ENCODE data around the gene PDE10A.

The PDE10A gene

DNA sequence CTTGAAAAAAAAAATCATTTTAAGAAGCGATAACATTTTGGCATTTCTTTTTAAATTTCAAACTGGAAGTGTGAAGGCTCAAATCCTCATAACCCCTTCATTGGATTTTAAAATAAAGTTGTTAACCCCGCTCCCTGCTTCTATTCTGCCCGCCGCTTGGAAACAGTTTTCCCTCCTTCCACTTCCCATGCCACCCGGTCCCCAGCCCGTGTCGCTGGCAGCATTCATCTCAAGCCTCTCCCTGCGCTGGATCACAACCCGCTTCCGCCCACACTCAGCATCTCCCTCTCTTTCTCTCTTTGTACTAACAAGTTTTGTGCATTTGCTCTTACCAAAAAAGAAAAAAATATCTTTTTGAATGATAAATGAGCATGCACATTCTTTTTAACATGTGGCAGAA, 15.4 kb upstream of the PDE10A start:
- no peak for DNase-seq (ENCODE audit: low spot score)

GRCh38 chr6:165677091-165677490, 14.1 kb upstream of the PDE10A start:
- DNase-seq (ENCODE audit: low spot score): no peak

GRCh38 chr6:165676435-165677068, 13.5 kb upstream of the PDE10A start:
- DNase-seq (ENCODE audit: low spot score): no peak

DNA sequence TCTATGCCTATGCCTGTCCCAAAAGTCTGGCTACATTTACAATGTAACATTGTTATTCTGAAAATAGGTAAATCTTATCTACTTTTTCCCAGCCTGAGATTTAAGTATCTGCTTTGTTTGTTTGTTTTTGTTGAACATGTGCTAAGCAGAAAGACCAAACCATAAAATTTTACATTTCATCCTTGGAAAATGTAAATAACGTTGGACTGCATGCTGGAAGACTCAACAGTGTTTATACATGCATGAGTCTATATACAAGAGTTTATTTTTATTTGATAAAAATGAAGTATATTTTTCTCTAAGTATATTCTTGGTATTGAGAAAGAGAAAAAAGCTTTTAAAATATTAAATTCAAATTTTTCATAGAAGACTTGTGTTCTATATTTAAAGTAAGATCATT, 12.1 kb upstream of the PDE10A start:
- DNase-seq (ENCODE audit: low spot score): no peak

DNA sequence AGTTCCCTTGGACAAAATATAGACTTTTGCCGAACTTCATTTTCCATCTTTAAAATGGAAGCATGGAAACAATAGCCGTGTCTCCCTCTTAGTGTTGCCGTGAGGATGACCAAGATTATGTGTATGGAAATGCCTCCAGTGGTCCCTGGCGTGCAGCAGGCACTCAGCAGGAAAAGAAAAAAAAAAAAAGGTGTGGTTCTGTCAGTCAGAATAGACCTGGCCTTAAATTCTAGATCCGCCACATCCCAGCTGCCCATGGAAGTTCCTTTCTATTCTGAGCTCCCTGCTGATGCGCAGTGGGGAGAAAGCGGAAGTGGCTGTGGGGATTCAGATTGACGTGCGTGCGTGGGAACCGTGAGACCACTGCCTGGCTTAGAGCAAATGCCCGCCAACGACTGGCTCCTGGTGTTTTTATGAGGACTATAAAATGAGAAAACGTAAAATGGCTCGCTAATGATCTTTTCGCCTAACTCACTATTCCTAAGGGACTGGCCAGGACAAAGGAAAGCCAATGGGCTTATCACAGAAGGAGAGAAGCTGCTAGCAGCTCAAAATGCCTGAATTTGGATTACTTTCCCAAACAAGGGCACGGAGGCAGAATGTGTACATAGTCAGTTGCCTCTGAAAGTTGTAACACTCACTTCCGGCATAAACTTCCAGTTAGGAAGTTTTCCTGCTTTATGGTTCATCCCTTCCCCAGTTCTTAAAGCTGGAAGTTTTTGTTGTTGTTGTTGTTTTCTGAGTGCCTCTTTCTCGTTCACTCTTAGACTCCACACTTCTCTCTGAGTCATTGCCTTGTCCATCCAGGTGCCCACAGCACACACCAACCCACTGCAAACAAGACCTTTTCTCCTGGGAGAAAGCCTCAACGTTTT, 11.4 kb upstream of the PDE10A start:
- no peak for DNase-seq (ENCODE audit: low spot score)

GRCh38 chr6:165671222-165671768, 8.3 kb upstream of the PDE10A start:
- no peak for DNase-seq (ENCODE audit: low spot score)

DNA sequence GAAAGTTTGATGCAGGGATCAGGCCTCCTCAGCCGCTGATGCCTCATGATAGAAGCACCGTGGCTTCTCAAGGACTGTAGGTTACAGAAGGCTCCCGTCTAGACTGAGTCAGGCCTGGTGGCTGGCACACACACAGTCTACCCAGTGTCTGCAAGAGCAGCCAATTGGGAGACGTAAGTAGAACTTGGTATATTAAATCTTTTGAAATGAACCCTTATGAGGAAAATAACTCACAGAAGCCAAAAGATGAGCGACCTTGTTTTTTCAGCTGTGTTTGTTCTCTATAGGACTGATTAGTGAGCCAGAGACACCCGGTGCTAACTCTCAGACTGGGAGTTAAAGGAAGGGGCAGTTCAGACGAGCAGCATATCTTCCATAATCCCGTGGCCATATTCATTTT, 5.9 kb upstream of the PDE10A start:
- DNase-seq (ENCODE audit: low spot score): no peak

DNA sequence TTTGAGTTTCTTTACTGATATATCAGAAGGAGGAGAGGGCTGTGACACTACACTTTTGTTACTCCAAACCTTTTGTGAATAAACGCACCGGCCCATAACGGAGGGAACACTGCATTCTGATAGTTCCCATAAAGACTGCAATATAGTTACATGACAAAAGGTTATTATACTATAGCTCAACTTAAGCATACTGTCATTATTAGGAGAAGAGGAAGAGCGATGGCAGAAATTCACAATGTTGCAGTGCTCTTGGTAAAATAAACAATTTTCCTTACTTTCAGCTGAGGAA, 2.3 kb upstream of the PDE10A start:
- no peak for DNase-seq (ENCODE audit: low spot score)

DNA sequence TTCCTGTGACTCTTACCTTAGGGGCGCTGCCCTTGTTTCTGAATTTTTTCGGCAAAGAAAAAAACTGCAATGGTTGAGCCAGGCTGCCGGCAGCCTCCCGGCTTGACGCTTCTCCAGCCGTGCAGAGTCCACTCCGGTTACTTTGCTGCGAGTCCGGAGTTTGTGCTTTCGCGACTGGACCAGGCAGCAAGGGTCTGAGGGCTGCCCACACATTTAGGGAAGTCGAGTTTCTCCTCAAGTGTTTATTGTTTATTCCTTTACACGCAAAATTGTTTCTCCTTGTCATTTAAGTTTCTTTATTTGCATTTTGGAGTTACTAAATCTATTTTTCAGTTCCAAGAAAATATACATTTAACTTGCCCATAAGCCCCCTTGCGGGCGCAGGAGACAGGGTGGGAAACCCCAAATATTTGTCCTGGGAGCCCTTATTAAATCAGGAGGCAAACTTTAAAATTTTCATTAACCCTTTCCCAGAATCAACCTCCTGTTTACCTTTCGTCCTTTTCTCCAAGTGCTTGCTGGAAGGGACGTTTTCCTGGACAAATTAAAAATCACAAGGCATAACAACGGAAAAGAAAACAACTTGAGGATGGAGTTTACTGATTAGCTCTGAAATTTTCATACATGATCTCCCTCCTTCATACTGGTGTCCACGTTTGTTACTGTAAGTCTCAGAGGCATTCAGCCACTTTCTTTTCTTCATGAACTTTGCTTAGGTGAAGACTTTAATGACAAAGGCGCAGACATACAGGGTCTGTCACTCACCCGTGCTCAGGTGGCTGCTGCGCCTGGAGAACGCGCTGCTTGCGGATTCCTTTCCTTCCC, 1.7 kb upstream of the PDE10A start:
- no peak for DNase-seq (ENCODE audit: low spot score)

DNA sequence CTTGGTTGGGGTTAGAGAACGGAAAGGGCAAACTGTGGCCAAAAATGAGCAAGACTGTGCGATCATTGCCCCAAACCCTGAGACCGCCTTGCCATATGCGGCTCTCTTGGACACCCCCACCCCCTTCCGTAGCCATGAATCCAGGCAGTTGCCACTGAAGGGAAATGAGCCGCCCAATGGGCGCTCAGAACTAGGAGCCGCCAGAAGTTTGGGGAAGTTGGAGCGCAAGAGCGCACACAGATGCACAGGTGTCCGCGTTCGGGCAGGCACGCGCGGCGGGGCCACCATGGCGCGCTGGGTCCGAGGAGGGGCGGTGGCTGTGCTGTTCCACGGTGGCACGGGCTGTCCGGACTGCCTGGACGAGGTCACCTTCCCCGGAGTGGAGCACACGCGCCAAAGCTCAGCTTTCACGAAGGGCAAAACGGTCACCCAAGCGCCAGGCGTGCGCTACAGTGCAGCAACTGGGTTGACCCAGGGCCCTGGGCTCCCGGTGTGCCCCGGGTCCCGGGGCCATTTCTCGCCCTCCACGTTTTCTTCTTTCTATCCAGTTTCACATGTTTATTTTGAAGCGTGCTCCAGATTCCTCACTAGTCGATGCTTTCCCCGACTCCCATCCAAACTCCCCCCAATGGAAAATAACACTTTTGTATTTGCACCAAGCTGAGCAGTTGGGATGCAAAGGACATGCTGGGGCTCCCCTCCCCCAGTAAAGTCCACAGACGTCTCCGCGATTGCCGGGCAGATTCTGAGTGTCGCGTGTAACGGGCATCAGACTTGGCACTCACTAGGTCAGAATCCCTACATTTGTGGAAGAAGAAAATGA, 906 bp upstream of the PDE10A start:
- no peak for DNase-seq (ENCODE audit: low spot score)

DNA sequence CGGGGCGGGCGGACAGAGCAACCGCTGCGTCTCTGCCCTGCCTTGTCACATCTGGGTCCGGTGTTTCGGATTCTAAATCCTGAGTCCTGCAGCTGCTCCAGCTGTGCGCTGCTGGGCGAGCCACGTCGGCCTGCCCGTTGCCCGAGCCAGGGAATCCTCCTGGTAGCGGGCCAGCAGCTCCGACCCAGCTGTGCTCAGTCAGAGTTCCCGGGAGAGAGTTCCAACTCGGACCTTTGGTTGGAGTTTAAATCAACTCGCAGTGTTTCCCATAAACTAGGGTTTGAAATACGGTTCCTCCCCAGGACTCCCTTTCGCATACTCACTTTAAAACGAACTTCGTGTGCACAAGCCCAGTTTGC, 315 bp upstream of the PDE10A start:
- no peak for DNase-seq (ENCODE audit: low spot score)

DNA sequence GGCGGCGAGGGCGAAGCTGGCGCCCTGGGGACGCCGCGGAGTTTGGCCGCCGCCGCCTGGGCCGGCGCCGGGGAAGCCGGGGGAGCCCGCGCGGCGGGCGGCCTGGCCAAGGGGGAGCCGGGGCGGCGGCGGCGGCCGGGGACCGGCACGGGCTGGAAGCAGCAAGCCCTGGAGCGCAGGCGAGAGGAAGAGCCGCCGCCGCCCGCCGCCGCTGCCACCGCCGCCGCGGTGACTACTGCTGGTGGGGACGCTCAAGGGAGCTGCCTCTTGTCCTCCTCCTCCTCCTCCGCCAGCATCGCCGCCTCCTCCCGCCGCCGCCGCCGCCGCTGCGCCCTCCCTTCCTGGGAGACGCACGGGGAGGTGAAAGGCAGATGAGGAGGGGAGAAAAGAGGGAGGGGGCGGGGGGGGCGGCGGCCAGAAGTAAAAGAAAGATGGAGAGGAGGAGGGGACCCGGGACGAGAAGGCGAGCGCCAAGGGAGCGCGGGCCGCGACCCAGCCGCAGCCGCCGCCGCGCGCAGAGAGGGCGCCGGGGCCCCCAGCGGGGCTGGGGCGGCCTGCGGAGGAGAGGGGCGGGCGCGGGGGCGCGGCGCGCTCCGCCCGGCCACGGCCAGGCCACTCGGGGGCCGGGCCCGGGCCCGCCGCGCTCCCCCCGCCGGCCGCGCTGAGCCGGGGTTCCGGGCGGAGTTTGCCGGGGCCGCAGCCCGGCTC, 846 bp downstream of the PDE10A start:
- DNase-seq (ENCODE audit: low spot score): no peak

- DNase-seq (ENCODE audit: low spot score): no peak
Measured at GRCh38 chr6:165661664-165662025, 1.4 kb downstream of the PDE10A start.

DNA sequence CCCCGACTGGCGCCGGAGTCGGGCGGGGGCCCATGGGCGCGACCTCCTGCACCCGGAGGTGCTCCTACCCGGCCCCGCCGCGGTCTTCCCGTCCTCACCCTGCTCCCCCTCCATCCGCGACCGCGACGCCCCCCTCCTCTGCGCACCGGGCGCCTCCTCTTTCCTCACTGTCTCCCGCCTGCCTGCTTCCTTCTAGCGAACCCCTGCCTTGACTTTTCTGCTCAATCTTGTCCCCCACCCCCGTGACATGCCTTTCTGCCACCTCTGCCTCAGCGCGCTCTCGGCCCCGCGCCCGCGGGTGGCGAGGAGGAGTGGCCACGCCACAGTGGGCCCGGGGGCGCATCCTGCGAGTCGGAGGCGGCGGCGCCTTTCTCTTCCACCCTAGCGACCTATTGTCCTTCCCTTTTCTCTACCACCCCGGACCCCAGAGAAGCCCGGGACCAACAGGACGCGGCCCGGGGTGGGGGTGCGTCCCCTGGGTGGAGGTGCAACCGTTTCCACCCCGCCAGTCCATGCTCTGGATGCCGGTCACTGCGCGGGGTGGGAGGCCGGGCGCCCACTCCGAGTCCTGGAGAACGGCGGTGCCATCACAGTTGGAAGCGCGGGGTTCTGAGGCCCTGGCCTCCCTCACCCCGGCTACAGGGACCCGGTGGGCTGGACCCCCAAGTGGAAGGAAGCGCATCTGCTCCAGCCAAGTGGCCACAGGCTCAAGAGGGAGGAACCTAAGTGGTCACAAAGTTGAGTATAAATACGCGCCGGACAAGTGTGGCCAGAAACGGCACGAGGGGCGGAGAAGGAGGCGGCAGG, 2.0 kb downstream of the PDE10A start:
- no peak for DNase-seq (ENCODE audit: low spot score)

DNA sequence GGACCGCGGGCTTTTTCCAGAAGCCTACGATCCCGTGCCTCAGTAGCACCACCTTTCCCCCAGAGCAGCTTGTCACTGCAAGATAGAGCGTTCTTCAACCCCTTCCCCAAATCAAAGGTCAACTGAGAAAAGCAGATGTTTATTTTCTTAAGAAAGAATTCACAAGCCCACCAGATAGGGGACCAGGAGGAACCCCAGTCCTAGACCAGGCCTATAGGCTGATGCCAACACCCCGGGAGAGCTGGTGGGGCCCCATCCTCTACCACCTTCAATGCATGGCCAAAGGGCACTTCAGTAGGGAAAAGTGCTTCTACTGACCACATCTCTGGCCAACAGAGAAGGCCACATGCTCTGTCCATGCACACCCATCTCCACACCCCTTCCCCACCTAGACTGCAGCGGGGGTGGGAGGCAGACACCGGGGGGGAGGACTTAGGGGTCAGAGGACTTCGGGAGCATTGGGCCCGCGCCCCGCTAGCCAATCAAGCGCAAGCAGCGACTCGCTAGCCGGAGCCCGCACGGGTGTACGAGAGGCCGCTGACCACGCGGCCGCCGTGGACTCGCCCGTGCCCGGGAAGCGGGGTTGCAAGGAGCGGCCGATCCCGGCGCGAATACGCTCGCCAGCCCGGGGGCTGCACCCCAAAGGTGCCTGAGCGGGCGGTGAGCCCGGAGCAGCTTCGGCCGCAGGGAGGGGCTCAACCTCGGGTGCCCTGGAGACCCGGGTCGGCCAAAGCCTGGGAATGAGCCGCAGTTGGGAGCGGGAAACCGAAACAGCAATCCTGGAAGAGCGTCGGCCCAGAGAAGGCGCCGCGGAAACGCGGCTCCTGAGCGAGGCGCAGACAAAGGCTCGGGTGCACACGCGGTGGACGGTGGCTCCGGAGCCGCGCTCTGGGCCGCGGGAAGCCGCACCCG, 2.8 kb downstream of the PDE10A start:
- no peak for DNase-seq (ENCODE audit: low spot score)

DNA sequence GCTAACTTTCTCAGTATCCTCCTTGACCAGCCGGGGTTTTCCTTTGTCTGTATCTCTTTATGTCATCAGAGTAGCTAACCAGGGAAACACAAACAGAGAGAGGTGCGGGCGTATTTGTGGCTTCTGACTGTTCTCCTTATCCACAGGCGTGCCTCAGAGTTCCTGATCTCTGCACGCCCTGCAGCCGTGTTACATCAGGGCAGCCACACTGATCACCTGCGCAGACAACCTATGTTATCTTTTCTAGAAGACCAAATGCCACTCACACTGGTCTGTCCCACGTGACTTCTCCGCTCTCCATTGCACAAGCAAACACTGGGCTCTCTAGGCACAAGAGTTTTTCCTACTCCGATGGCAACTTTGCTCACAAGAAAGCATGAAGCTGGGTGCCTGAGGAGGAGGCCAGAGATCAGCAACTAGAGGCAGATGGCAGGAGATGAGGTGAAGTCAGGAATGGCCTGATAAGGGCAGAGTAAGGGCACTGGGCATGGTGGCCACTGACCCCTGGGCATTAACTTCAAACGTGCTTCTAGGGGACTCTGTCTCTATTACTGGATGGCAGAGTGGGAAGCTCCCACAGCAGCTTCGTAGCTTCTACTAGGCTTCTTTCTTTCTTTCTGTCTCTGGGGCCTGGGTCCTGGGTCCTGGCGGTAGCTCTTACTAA, 4.5 kb downstream of the PDE10A start:
- DNase-seq (ENCODE audit: low spot score): no peak

DNA sequence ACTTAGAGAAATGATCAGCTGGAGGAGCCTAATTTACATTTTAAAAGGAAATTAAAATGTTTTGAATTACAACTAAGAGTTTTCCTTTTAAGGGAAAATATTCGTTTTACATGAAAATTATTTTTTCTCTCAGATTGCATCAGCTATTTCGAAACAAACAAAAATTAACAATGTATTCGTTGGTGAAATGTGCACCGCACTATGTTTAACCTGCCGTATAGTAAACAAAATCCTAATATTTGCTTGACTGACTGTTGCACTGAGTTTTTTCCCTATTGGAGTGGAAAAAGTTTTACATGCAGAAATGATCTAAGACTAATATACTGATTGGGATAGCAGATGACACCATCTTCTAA, 5.7 kb downstream of the PDE10A start:
- DNase-seq (ENCODE audit: low spot score): no peak

GRCh38 chr6:165656581-165657324, 6.3 kb downstream of the PDE10A start:
- no peak for DNase-seq (ENCODE audit: low spot score)

Measured in HuH-7.5 (cell line).